ENCODE results near the gene EGFLAM. TPM values are rescaled to one million over a fixed set of nuclear protein-coding genes. Genes with fewer than 3 reads are reported as not detected.

The EGFLAM gene
- total and polyA plus RNA-seq, 9 of the 15 experiments (the other 6 are each of a cell fraction or from before 2014, with no cell fraction given) = 0.09 to 2.5 (median 1.0) TPM

DNA sequence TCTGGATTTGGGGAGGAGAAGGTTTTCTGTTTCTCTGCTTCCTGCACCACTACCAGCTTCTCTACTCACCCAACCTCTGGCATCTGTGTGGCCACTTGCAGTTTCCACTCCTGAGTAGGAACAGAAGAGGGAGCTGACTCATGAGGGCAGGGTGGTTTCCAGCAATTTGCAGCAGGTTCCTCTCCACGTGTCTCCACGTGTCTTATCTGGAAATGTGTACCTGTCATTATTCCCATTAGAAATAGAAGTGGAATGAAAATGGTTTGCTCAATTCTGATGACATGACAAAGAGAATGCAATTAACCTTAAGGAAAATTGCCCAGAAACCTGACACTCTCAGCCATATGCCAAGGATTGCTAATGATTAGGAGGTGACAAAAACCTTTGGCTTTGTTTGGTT lies 33.0 kb downstream of the EGFLAM start (continued):
- TF ChIP-seq, protein P1, sequence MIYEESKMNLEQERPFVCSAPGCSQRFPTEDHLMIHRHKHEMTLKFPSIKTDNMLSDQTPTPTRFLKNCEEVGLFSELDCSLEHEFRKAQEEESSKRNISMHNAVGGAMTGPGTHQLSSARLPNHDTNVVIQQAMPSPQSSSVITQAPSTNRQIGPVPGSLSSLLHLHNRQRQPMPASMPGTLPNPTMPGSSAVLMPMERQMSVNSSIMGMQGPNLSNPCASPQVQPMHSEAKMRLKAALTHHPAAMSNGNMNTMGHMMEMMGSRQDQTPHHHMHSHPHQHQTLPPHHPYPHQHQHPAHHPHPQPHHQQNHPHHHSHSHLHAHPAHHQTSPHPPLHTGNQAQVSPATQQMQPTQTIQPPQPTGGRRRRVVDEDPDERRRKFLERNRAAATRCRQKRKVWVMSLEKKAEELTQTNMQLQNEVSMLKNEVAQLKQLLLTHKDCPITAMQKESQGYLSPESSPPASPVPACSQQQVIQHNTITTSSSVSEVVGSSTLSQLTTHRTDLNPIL (CRISPR knock-in tag; IDR thresholded peaks at IDR 0.05) = no peak
- TF ChIP-seq E2F3 (CRISPR knock-in tag; IDR thresholded peaks at IDR 0.05) (no peak), C11orf30 (IDR thresholded peaks at IDR 0.05; ENCODE audit: low read depth) (peak; percentile 44; the same call in 1 of the 2 replicates), RCOR1 (IDR thresholded peaks at IDR 0.05; ENCODE audit: borderline replicate concordance in 1 of 2, low read depth in 2 of 2, low read length in 2 of 2) (peak in 1 of 2 experiments; percentile 26; a peak in 1 of 4 replicates), ETV1 (tag; conservative IDR thresholded peaks at IDR 0.05; ENCODE audit: low read depth) (no peak), POLR2H (tag; IDR thresholded peaks at IDR 0.05; ENCODE audit: low read depth) (no peak), DPF2 (IDR thresholded peaks at IDR 0.05) (peak; percentile 12; the same call in 1 of the 2 replicates), TBL1XR1 (IDR thresholded peaks at IDR 0.05; ENCODE audit: low read length in 2 of 2) (no peak), SUPT5H (IDR thresholded peaks at IDR 0.05) (no peak), FUS (optimal IDR thresholded peaks at IDR 0.05; ENCODE audit: low read depth, low read length) (no peak), ZFP1 (CRISPR knock-in tag; IDR thresholded peaks at IDR 0.05) (no peak), RBBP5 (IDR thresholded peaks at IDR 0.05; ENCODE audit: borderline replicate concordance, insufficient read depth, low read length, poor library complexity, severe bottlenecking) (no peak), GATAD2A (IDR thresholded peaks at IDR 0.05) (no peak)
- TF ChIP-seq, protein P2, sequence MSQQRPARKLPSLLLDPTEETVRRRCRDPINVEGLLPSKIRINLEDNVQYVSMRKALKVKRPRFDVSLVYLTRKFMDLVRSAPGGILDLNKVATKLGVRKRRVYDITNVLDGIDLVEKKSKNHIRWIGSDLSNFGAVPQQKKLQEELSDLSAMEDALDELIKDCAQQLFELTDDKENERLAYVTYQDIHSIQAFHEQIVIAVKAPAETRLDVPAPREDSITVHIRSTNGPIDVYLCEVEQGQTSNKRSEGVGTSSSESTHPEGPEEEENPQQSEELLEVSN (IDR thresholded peaks at IDR 0.05; ENCODE audit: borderline replicate concordance in 1 of 2, extremely low read depth in 1 of 2, insufficient read depth in 1 of 2, insufficient read length in 1 of 2, low read depth in 1 of 2, low read length in 1 of 2, poor library complexity in 1 of 2, severe bottlenecking in 1 of 2) = peak; percentile 68 to 72

Measured in K562 (cell line).